HEK293 (cell line): ENCODE results near the gene SCUBE1.

ENCODE experiments used
- CTCF ChIA-PET: fragments of 350-600 bp; formaldehyde crosslinking; extraction: SDS; loops from one replicate; lab custom pipeline; 2021; ENCODE audit warnings: antibody characterized with exemption; lab: Yijun Ruan, JAX
- POLR2A ChIA-PET: fragments of 300-600 bp; formaldehyde crosslinking; extraction: SDS; loops from one replicate; lab custom pipeline; 2020; ENCODE audit warnings: antibody characterized with exemption, inconsistent platforms; lab: Yijun Ruan, JAX
- H3K27ac ChIP-seq: fragments of 200-500 bp; sonication (Bioruptor generic); 2 replicates; pipeline ENCODE4 v1.5.1; 2014; ENCODE audit warnings: low read depth, low read length, control low read depth, inconsistent platforms; ENCODE audit errors: extremely low read depth
- H3K36me3 ChIP-seq, 2 experiments: fragments of 200-500 bp in 1 of 2; sonication (Bioruptor generic) in 1 of 2; 1 replicate in 1 of 2; 2 replicates in 1 of 2; pipeline ENCODE4 v1.5.1; 2014 to 2017; ENCODE audit warnings: inconsistent platforms in 2 of 2, low read length in 2 of 2; ENCODE audit not compliant: control insufficient read depth in 2 of 2, insufficient read depth in 1 of 2
- H3K4me1 ChIP-seq: fragments of 200-500 bp; sonication (Bioruptor generic); 2 replicates; pipeline ENCODE4 v1.5.1; 2014; ENCODE audit warnings: mild to moderate bottlenecking, low read length, inconsistent platforms; ENCODE audit not compliant: control insufficient read depth, insufficient read depth
- H3K4me3 ChIP-seq: 2 replicates; pipeline ENCODE4 v1.5.1; 2011; ENCODE audit warnings: low read depth, mild to moderate bottlenecking, control low read depth, low read length, moderate library complexity
- H3K9me3 ChIP-seq: fragments of 200-500 bp; sonication (Bioruptor generic); 2 replicates; pipeline ENCODE4 v1.5.1; 2014; ENCODE audit warnings: low read depth, low read length, inconsistent platforms; ENCODE audit not compliant: control insufficient read depth, insufficient read depth
- RBAK ChIP-seq: fragments of 450-650 bp; formaldehyde crosslinking; IDR thresholded peaks from 2 replicates; pipeline ENCODE4 v1.5.1; 2016; ENCODE audit warnings: missing biosample characterization, missing genetic modification characterization
- SP7 ChIP-seq: fragments of 450-650 bp; formaldehyde crosslinking; IDR thresholded peaks from 2 replicates; pipeline ENCODE4 v1.5.1; 2016; ENCODE audit warnings: missing biosample characterization, missing genetic modification characterization
- ZFP69B ChIP-seq: fragments of 450-650 bp; formaldehyde crosslinking; IDR thresholded peaks from 2 replicates; pipeline ENCODE4 v1.5.1; 2016; ENCODE audit warnings: missing biosample characterization, missing genetic modification characterization
- ZIC2 ChIP-seq: fragments of 450-650 bp; formaldehyde crosslinking; IDR thresholded peaks from 2 replicates; pipeline ENCODE4 v1.5.1; 2016; ENCODE audit warnings: missing biosample characterization, missing genetic modification characterization
- ZNF112 ChIP-seq: fragments of 450-650 bp; formaldehyde crosslinking; IDR thresholded peaks from 2 replicates; pipeline ENCODE4 v1.5.0; 2017; ENCODE audit warnings: missing biosample characterization, missing genetic modification characterization
- ZNF23 ChIP-seq: fragments of 450-650 bp; formaldehyde crosslinking; IDR thresholded peaks from 2 replicates; pipeline ENCODE4 v1.5.1; 2016; ENCODE audit warnings: missing biosample characterization, missing genetic modification characterization, borderline replicate concordance
- ZNF248 ChIP-seq: fragments of 450-650 bp; formaldehyde crosslinking; IDR thresholded peaks from 2 replicates; pipeline ENCODE4 v1.5.1; 2017; ENCODE audit warnings: missing biosample characterization, missing genetic modification characterization
- ZNF341 ChIP-seq: fragments of 450-650 bp; formaldehyde crosslinking; IDR thresholded peaks from 2 replicates; pipeline ENCODE4; 2016; ENCODE audit warnings: low read depth, missing biosample characterization, missing genetic modification characterization
- ZNF561 ChIP-seq: fragments of 450-650 bp; IDR thresholded peaks from 2 replicates; pipeline ENCODE4 v1.5.1; 2018; ENCODE audit warnings: missing biosample characterization, missing genetic modification characterization, borderline replicate concordance
- ZNF571 ChIP-seq: fragments of 450-650 bp; formaldehyde crosslinking; IDR thresholded peaks from 2 replicates; pipeline ENCODE4 v1.5.0; 2017; ENCODE audit warnings: missing biosample characterization, missing genetic modification characterization
- ZNF654 ChIP-seq: fragments of 450-650 bp; formaldehyde crosslinking; IDR thresholded peaks from 2 replicates; pipeline ENCODE4 v1.5.1; 2016; ENCODE audit warnings: low read depth, missing biosample characterization, missing genetic modification characterization
- TF ChIP-seq, protein P1 (sequence below): fragments of 450-650 bp; formaldehyde crosslinking; IDR thresholded peaks from 2 replicates; pipeline ENCODE4 v1.5.1; 2016; ENCODE audit warnings: missing biosample characterization, missing genetic modification characterization
- TF ChIP-seq, protein P2 (sequence below): fragments of 450-650 bp; formaldehyde crosslinking; IDR thresholded peaks from 2 replicates; pipeline ENCODE4 v1.5.1; 2016; ENCODE audit warnings: missing biosample characterization, missing genetic modification characterization
- TF ChIP-seq, protein P3 (sequence below): fragments of 450-650 bp; formaldehyde crosslinking; IDR thresholded peaks from 2 replicates; pipeline ENCODE4 v1.5.1; 2016; ENCODE audit warnings: missing biosample characterization, missing genetic modification characterization
- TF ChIP-seq, protein P4 (sequence below): fragments of 450-650 bp; formaldehyde crosslinking; IDR thresholded peaks from 2 replicates; pipeline ENCODE4 v1.5.1; 2016; ENCODE audit warnings: missing biosample characterization, missing genetic modification characterization
- TF ChIP-seq, protein P5 (sequence below): fragments of 450-650 bp; formaldehyde crosslinking; IDR thresholded peaks from 2 replicates; pipeline ENCODE4 v1.5.1; 2016; ENCODE audit warnings: missing biosample characterization, missing genetic modification characterization
- TF ChIP-seq, protein P6 (sequence below): sonication (generic); formaldehyde crosslinking; IDR thresholded peaks from 2 replicates; pipeline ENCODE4 v1.8.1; 2022; ENCODE audit warnings: mild to moderate bottlenecking, moderate library complexity, missing genetic modification reagents
- TF ChIP-seq, protein P7 (sequence below): fragments of 450-650 bp; formaldehyde crosslinking; IDR thresholded peaks from 2 replicates; pipeline ENCODE4 v1.5.1; 2016; ENCODE audit warnings: missing biosample characterization, missing genetic modification characterization

SCUBE1 gene

DNA sequence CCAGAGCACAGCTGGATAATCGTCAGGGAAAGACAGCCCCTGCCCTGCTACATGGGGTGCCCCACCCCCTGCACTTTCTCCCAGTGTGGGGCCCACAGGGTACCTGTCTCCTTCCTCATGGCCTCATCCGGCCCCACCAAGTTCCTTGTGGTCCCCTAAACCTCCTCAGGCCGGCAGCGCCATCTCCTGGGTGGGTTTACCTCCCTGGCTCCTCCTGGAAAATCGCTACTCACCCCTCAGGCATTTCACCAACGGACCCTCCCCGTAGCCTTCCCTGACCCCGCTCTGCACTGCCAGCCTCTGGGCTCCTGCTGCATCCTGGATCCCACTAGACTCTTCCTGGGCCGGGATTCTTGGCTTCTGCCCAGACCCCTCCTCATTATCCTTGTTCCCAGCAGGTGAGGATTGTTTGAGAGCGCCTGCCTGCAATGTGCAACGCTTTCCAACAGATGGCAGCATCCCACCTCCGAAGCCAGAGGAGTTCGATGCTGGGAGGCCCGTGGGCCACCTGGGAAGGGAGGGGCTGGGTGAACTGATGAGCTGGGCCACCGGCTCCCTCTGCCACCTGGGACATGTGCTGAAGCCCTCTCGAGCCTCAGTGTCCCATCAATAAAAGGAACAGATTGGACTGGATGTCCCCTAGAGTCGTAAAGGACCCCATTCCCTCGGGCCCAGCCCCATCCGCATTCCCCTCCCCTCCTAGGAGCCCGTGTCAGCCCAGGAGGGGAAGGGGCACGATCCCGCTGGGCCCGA lies 112.0 kb downstream of the SCUBE1 start (continued):
- TF ChIP-seq, protein P1, sequence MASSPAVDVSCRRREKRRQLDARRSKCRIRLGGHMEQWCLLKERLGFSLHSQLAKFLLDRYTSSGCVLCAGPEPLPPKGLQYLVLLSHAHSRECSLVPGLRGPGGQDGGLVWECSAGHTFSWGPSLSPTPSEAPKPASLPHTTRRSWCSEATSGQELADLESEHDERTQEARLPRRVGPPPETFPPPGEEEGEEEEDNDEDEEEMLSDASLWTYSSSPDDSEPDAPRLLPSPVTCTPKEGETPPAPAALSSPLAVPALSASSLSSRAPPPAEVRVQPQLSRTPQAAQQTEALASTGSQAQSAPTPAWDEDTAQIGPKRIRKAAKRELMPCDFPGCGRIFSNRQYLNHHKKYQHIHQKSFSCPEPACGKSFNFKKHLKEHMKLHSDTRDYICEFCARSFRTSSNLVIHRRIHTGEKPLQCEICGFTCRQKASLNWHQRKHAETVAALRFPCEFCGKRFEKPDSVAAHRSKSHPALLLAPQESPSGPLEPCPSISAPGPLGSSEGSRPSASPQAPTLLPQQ (tag by site-specific recombination) = peak; percentile 96
- TF ChIP-seq, protein P2, sequence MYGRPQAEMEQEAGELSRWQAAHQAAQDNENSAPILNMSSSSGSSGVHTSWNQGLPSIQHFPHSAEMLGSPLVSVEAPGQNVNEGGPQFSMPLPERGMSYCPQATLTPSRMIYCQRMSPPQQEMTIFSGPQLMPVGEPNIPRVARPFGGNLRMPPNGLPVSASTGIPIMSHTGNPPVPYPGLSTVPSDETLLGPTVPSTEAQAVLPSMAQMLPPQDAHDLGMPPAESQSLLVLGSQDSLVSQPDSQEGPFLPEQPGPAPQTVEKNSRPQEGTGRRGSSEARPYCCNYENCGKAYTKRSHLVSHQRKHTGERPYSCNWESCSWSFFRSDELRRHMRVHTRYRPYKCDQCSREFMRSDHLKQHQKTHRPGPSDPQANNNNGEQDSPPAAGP (tag by site-specific recombination) = peak; percentile 84
- TF ChIP-seq ZIC2 (tag by site-specific recombination) = peak; percentile 92
- TF ChIP-seq, protein P3, sequence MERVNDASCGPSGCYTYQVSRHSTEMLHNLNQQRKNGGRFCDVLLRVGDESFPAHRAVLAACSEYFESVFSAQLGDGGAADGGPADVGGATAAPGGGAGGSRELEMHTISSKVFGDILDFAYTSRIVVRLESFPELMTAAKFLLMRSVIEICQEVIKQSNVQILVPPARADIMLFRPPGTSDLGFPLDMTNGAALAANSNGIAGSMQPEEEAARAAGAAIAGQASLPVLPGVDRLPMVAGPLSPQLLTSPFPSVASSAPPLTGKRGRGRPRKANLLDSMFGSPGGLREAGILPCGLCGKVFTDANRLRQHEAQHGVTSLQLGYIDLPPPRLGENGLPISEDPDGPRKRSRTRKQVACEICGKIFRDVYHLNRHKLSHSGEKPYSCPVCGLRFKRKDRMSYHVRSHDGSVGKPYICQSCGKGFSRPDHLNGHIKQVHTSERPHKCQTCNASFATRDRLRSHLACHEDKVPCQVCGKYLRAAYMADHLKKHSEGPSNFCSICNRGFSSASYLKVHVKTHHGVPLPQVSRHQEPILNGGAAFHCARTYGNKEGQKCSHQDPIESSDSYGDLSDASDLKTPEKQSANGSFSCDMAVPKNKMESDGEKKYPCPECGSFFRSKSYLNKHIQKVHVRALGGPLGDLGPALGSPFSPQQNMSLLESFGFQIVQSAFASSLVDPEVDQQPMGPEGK = 0 out of 2 replicates have a peak, but pooled peaks have one; percentile 30
- TF ChIP-seq, protein P4, sequence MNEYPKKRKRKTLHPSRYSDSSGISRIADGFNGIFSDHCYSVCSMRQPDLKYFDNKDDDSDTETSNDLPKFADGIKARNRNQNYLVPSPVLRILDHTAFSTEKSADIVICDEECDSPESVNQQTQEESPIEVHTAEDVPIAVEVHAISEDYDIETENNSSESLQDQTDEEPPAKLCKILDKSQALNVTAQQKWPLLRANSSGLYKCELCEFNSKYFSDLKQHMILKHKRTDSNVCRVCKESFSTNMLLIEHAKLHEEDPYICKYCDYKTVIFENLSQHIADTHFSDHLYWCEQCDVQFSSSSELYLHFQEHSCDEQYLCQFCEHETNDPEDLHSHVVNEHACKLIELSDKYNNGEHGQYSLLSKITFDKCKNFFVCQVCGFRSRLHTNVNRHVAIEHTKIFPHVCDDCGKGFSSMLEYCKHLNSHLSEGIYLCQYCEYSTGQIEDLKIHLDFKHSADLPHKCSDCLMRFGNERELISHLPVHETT (tag by site-specific recombination) = 0 out of 2 replicates have a peak, but pooled peaks have one; percentile 43
- TF ChIP-seq SP7 = peak; percentile 51
- TF ChIP-seq ZNF654 (tag by site-specific recombination) = peak; percentile 97
- no peak for TF ChIP-seq RBAK (tag by site-specific recombination)
- TF ChIP-seq ZFP69B (tag by site-specific recombination) = peak; percentile 91
- TF ChIP-seq ZNF248 (tag by site-specific recombination) = no peak
- TF ChIP-seq, all 188 proteins: peak for 15

DNA sequence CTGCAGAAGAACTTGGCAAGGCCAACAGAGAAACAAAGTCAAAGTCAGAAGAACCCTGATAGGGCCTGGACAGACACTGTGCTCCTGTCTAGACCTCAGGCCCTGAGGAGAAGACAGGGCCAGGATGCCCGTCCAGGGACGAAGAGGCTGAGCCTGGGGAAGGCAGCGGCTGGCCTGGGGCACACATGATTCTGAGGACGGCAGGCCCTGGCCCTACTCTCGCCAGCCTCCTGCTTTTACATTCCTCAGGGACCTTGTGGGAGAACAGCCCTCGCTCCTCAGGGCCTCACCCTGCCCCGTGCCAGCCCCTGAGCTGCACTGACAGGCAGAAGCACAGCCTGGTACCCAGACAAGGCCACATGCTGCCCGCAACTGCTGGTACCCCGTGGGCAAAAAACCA lies 112.6 kb downstream of the SCUBE1 start:
- Histone ChIP-seq H3K4me3 (no peak overlapping the region), H3K36me3 (no peaks in the 10 kb centered on the region), H3K9me3 (no peaks in the 10 kb centered on the region), H3K4me1 (no peaks in the 10 kb centered on the region), H3K27ac (no peak overlapping the region)
- POLR2A ChIA-PET = interaction anchor here (0.6 kb wide), 1 partner anchor 88 kb away, joined by 8 read pairs; no protein-coding TSS in a partner anchor
- TF ChIP-seq, protein P5, sequence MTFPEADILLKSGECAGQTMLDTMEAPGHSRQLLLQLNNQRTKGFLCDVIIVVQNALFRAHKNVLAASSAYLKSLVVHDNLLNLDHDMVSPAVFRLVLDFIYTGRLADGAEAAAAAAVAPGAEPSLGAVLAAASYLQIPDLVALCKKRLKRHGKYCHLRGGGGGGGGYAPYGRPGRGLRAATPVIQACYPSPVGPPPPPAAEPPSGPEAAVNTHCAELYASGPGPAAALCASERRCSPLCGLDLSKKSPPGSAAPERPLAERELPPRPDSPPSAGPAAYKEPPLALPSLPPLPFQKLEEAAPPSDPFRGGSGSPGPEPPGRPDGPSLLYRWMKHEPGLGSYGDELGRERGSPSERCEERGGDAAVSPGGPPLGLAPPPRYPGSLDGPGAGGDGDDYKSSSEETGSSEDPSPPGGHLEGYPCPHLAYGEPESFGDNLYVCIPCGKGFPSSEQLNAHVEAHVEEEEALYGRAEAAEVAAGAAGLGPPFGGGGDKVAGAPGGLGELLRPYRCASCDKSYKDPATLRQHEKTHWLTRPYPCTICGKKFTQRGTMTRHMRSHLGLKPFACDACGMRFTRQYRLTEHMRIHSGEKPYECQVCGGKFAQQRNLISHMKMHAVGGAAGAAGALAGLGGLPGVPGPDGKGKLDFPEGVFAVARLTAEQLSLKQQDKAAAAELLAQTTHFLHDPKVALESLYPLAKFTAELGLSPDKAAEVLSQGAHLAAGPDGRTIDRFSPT (tag by site-specific recombination) = peak; percentile 43; the same call in 1 of the 2 replicates
- no peak for TF ChIP-seq ZNF341 (tag by site-specific recombination)
- CTCF ChIA-PET = interaction anchor here (0.6 to 11.6 kb wide), 9 partner anchors 8 to 662 kb away, joined by 3 to 152 read pairs (median 9); partner anchors contain the start of genes SCUBE1 and TTLL12

DNA sequence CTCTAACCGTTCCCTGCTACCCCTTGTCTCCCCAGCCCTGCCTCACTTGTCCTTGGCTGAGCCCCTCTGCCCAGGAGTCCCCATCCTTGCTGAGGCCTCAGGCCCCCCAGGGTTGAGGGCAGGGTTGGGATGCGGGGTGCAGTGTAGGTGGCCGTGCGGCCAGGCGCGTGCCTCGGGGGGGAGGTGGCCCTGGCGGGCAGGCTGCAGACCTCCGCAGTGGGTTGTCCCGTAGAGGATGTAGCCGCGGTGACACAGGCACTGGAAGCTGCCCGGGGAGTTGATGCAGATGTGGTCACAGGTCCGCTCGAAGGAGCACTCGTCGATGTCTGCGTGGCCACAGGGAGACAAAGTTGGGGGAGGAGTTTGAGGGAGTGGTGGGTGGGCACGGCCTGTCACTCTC lies 114.3 kb downstream of the SCUBE1 start:
- Histone ChIP-seq H3K36me3 (no peaks in the 10 kb centered on the region), H3K27ac (no peak overlapping the region), H3K4me1 (no peaks in the 10 kb centered on the region), H3K4me3 (no peak overlapping the region), H3K9me3 (no peaks in the 10 kb centered on the region)
- ChIA-PET POLR2A (interaction anchor here (0.6 to 1.5 kb wide), 3 partner anchors 41 to 67 kb away, joined by 3 to 12 read pairs (median 4); partner anchors contain the start of gene TTLL12), CTCF (interaction anchor here (0.5 to 11.6 kb wide), 38 partner anchors 10 to 1508 kb away, joined by 3 to 152 read pairs (median 4); partner anchors contain the start of genes SCUBE1 and TTLL12)
- TF ChIP-seq, protein P6, sequence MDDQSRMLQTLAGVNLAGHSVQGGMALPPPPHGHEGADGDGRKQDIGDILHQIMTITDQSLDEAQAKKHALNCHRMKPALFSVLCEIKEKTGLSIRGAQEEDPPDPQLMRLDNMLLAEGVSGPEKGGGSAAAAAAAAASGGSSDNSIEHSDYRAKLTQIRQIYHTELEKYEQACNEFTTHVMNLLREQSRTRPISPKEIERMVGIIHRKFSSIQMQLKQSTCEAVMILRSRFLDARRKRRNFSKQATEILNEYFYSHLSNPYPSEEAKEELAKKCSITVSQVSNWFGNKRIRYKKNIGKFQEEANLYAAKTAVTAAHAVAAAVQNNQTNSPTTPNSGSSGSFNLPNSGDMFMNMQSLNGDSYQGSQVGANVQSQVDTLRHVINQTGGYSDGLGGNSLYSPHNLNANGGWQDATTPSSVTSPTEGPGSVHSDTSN = no peak
- no peak for TF ChIP-seq ZNF112 (tag by site-specific recombination)
- TF ChIP-seq ZNF561 = no peak
- no peak for TF ChIP-seq ZNF23 (tag by site-specific recombination)
- TF ChIP-seq, protein P7, sequence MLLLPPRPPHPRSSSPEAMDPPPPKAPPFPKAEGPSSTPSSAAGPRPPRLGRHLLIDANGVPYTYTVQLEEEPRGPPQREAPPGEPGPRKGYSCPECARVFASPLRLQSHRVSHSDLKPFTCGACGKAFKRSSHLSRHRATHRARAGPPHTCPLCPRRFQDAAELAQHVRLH (tag by site-specific recombination) = no peak
- no peak for TF ChIP-seq ZNF571
